GM12892 (cell line): Measurements from ENCODE around the gene CUBN.

Source experiments
- POLR2A ChIP-seq: IDR thresholded peaks from 2 replicates; pipeline ENCODE4 v1.6.1; 2011; ENCODE audit warnings: low read depth, low read length, control low read depth
- POLR2AphosphoS5 ChIP-seq: IDR thresholded peaks from 2 replicates; pipeline ENCODE4 v1.6.1; 2011; ENCODE audit warnings: low read depth, low read length, control low read depth
- TAF1 ChIP-seq: IDR thresholded peaks from 2 replicates; pipeline ENCODE4 v1.6.1; 2011; ENCODE audit warnings: low read depth, mild to moderate bottlenecking, control low read depth, low read length, borderline replicate concordance

DNA sequence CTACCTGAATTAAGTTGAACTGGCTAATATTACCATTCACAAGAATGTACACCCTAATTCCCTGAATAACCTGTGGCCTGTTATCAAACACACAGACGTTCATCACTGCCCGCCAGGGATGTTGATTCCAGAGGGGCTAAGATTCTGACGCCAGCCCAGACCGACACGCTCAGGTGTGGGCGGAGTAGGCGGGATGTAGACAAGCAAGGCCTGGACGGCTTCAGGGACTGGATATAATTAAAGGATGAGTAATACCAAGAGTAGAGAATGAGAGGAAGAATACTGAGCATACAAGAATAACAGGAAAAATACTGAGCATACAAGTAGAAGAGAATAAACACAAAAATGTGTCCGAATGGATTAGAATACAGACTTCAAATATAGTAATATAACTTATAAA is 29.0 kb downstream of the CUBN start:
- TF ChIP-seq TAF1 (no peak), POLR2A (no peak), POLR2AphosphoS5 (no peak)
